K562 (cell line): ENCODE data around the gene MYCL. TPM values are rescaled to one million over a fixed set of nuclear protein-coding genes. Genes with fewer than 3 reads are reported as not detected.
A peak's percentile ranks its signal among the peaks of the same experiment; 100 is the strongest.

Experiments
- ATAC-seq: fragments of 200-7000 bp; cut with Tn5 transposase; 3 replicates; pipeline ENCODE4 v1.9.1; 2020; ENCODE audit warnings: moderate library complexity
- BruUV-seq: library from RNA; stranded (reverse); fragments of 400-500 nt; replicated peaks from 2 replicates; lab custom pipeline; 2021; lab: Mats Ljungman, UMichigan
- CTCF ChIA-PET: fragments of 300-600 bp; formaldehyde crosslinking; extraction: SDS; loops from one replicate; lab custom pipeline; 2021; ENCODE audit warnings: low intra/inter-chr PET ratio; lab: Yijun Ruan, JAX
- POLR2A ChIA-PET: fragments of 300-600, 350-650 bp; sonication (Branson Sonifier 250); formaldehyde crosslinking; extraction: SDS; loops from one replicate; lab custom pipeline; 2021; ENCODE audit warnings: antibody characterized with exemption, inconsistent platforms; lab: Yijun Ruan, JAX
- DNase-seq, 4 experiments: peaks; one replicate each; pipeline versions ENCODE4 v3.0.0 to v3.0.0-alpha.2; 2011 to 2018; ENCODE audit warnings: low spot score in 3 of 4, mixed read lengths in 3 of 4; ENCODE audit errors: extremely low read depth in 1 of 4
- FAIRE-seq: peaks from 2 replicates; lab custom pipeline; 2011; peaks lifted over from hg19 to GRCh38; lab: Jason Lieb, UNC
- H2AFZ ChIP-seq: 2 replicates; pipeline ENCODE4 v1.6.0; 2011; ENCODE audit warnings: low read depth, low read length, control low read depth, inconsistent platforms
- H3K27ac ChIP-seq: fragments of 200-600 bp; 3 replicates; pipeline ENCODE4 v1.8.0; 2011; ENCODE audit warnings: low read depth, mild to moderate bottlenecking, control low read depth, inconsistent platforms, low read length, moderate library complexity, mixed read lengths; ENCODE audit errors: extremely low read depth
- H3K27me3 ChIP-seq, 2 experiments: fragments of 300-600 bp in 1 of 2; 2 replicates in 1 of 2; 3 replicates in 1 of 2; pipeline versions ENCODE4 v1.6.0 to v1.8.0; 2011; ENCODE audit warnings: inconsistent platforms in 2 of 2, low read length in 2 of 2, mild to moderate bottlenecking in 1 of 2, mixed read lengths in 1 of 2, moderate library complexity in 1 of 2; ENCODE audit not compliant: control insufficient read depth in 2 of 2, insufficient read depth in 2 of 2
- H3K36me3 ChIP-seq: fragments of 300-600 bp; 3 replicates; pipeline ENCODE4 v1.8.0; 2011; ENCODE audit warnings: mild to moderate bottlenecking, low read length, inconsistent platforms; ENCODE audit not compliant: control insufficient read depth, insufficient read depth
- H3K4me1 ChIP-seq, 2 experiments: fragments of 200-600 bp in 1 of 2; replicated peaks in 1 of 2; 2 replicates in 1 of 2; 3 replicates in 1 of 2; pipeline versions ENCODE4 v1.5.1 to v1.8.0; 2011; ENCODE audit warnings: inconsistent platforms in 2 of 2, low read length in 2 of 2, mild to moderate bottlenecking in 1 of 2, mixed read lengths in 1 of 2, moderate library complexity in 1 of 2; ENCODE audit not compliant: control insufficient read depth in 2 of 2, insufficient read depth in 2 of 2
- H3K4me2 ChIP-seq: 2 replicates; pipeline ENCODE4 v1.6.1; 2011; ENCODE audit warnings: low read length, control low read depth, inconsistent platforms, mixed read lengths; ENCODE audit not compliant: insufficient read depth
- H3K4me3 ChIP-seq: fragments of 200-600 bp; sonication (generic), shearing (Covaris generic); 2 replicates; pipeline ENCODE4 v1.5.1; 2016; ENCODE audit warnings: control low read depth, inconsistent platforms
- H3K79me2 ChIP-seq: fragments of 200-600 bp; 3 replicates; pipeline ENCODE4 v1.8.0; 2011; ENCODE audit warnings: low read length, inconsistent platforms; ENCODE audit not compliant: control insufficient read depth, insufficient read depth
- H3K9ac ChIP-seq, 2 experiments: 2 replicates each; pipeline versions ENCODE4 v1.6.0 to v1.6.1; 2011; ENCODE audit warnings: low read depth in 2 of 2, low read length in 2 of 2, control low read depth in 1 of 2, inconsistent platforms in 1 of 2, mild to moderate bottlenecking in 1 of 2, mixed read lengths in 1 of 2; ENCODE audit not compliant: insufficient read depth in 1 of 2
- H3K9me1 ChIP-seq: one replicate; pipeline ENCODE4 v1.6.0; 2011; ENCODE audit warnings: inconsistent platforms, mild to moderate bottlenecking, low read length, moderate library complexity; ENCODE audit not compliant: control insufficient read depth, insufficient read depth
- H3K9me3 ChIP-seq: replicated peaks from 2 replicates; pipeline ENCODE4 v1.5.1; 2011; ENCODE audit warnings: low read depth, low read length, inconsistent platforms; ENCODE audit not compliant: control insufficient read depth, insufficient read depth
- H4K20me1 ChIP-seq: replicated peaks from 2 replicates; pipeline ENCODE4 v1.6.1; 2011; ENCODE audit warnings: low read length, inconsistent platforms, mixed read lengths; ENCODE audit not compliant: control insufficient read depth, insufficient read depth
- FOXP1 ChIP-seq: sonication (generic); formaldehyde crosslinking; IDR thresholded peaks from 2 replicates; pipeline ENCODE4 v1.8.0; 2022; ENCODE audit warnings: mild to moderate bottlenecking, missing genetic modification reagents
- HMG20A ChIP-seq: fragments of 450-650 bp; formaldehyde crosslinking; conservative IDR thresholded peaks from 2 replicates; pipeline ENCODE4 v1.4.0; 2020; ENCODE audit warnings: mild to moderate bottlenecking, mixed read lengths
- HMG20B ChIP-seq: fragments of 250-450 bp; sonication (Bioruptor Pico); IDR thresholded peaks from 2 replicates; pipeline ENCODE4 v1.5.0; 2021; ENCODE audit warnings: mild to moderate bottlenecking
- KHSRP ChIP-seq: fragments of 450-650 bp; IDR thresholded peaks from 2 replicates; pipeline ENCODE4 v1.6.1; 2017
- MEF2D ChIP-seq: conservative IDR thresholded peaks from 2 replicates; pipeline ENCODE4 v1.6.1; 2016; ENCODE audit warnings: low read depth, missing genetic modification characterization, missing compliant biosample characterization
- PKNOX1 ChIP-seq: fragments of 450-650 bp; IDR thresholded peaks from 2 replicates; pipeline ENCODE4 v1.6.1; 2016
- RB1 ChIP-seq: fragments of 450-650 bp; IDR thresholded peaks from 2 replicates; pipeline ENCODE4 v1.6.1; 2017; ENCODE audit warnings: low read depth, mild to moderate bottlenecking
- SMAD4 ChIP-seq: fragments of 250-450 bp; sonication (Bioruptor Pico); conservative IDR thresholded peaks from 2 replicates; pipeline ENCODE4 v1.8.0; 2021; ENCODE audit warnings: inconsistent platforms, mild to moderate bottlenecking, moderate library complexity
- SPI1 ChIP-seq: IDR thresholded peaks from 2 replicates; pipeline ENCODE4 v1.6.1; 2011; ENCODE audit warnings: low read depth, low read length, control low read depth, borderline replicate concordance
- TEAD2 ChIP-seq: fragments of 450-650 bp; IDR thresholded peaks from 2 replicates; pipeline ENCODE4 v1.6.1; 2016; ENCODE audit warnings: missing genetic modification characterization, control low read depth, missing compliant biosample characterization
- THRAP3 ChIP-seq: fragments of 450-650 bp; IDR thresholded peaks from 2 replicates; pipeline ENCODE4 v1.6.1; 2016; ENCODE audit warnings: mild to moderate bottlenecking, inconsistent platforms, borderline replicate concordance
- ZNF174 ChIP-seq: fragments of 250-450 bp; sonication (Bioruptor Pico); IDR thresholded peaks from 2 replicates; pipeline ENCODE4 v1.4.0; 2020; ENCODE audit warnings: mild to moderate bottlenecking
- ZNF311 ChIP-seq: fragments of 250-450 bp; sonication (Bioruptor Pico); IDR thresholded peaks from 2 replicates; pipeline ENCODE4 v1.4.0; 2020; ENCODE audit warnings: mild to moderate bottlenecking, moderate library complexity
- ZNF57 ChIP-seq: fragments of 450-650 bp; formaldehyde crosslinking; IDR thresholded peaks from 2 replicates; pipeline ENCODE4 v1.4.0; 2020; ENCODE audit warnings: mild to moderate bottlenecking, moderate library complexity
- WGBS: fragments of 100-300 bp; shearing (Covaris generic); methylation state at CpG from one replicate; pipeline ENCODE4 v1.1.6; 2016; ENCODE audit warnings: low coverage, mixed read lengths; ENCODE audit not compliant: insufficient coverage; ENCODE audit errors: missing lambda C conversion rate; 5-methylcytosine and 5-hydroxymethylcytosine counted together
- in situ Hi-C: fragments of 300-500 bp; cut with MboI; formaldehyde crosslinking; loops from 4 replicates; pipeline ENCODE4 v1.15.0; 2018; ENCODE audit warnings: inconsistent platforms, mixed read lengths
- intact Hi-C: fragments of 100-400 bp; cut with micrococcal nuclease; formaldehyde crosslinking; loops from 2 replicates; pipeline ENCODE4 v1.14.2; 2022
- polyA plus RNA-seq, 8 experiments: library from polyadenylated mRNA; depleted of rRNA in 4 of 8; stranded (reverse) in 5 of 8; unstranded in 3 of 8; fragments of >200 nt; fragmentation: Nextera tagmentation in 2 of 8; fragmentation: Illumina TruSeq in 1 of 8; extraction: Ambion mirVana in 2 of 8; extraction: Trizol in 1 of 8; gene quantifications; 2 replicates each; pipeline versions ENCODE4 v1.2.1 to v1.2.3, GENCODE V29; 2011 to 2014; ENCODE audit warnings: inconsistent platforms in 1 of 8, missing spikeins in 1 of 8
- total RNA-seq, 7 experiments: library from RNA; depleted of rRNA in 6 of 7; stranded (reverse); fragments of >200 nt in 6 of 7; fragmentation: Illumina TruSeq in 2 of 7; extraction: Trizol in 2 of 7; gene quantifications; 2 replicates each; pipeline versions ENCODE4 v1.2.1 to v1.2.3, GENCODE V29; 2011 to 2021; ENCODE audit warnings: low replicate concordance in 1 of 7

MYCL gene
- total and polyA plus RNA-seq, 9 of the 15 experiments (the other 6 are each of a cell fraction or from before 2014, with no cell fraction given): 3.5 to 22.0 (median 12.8) TPM

DNA sequence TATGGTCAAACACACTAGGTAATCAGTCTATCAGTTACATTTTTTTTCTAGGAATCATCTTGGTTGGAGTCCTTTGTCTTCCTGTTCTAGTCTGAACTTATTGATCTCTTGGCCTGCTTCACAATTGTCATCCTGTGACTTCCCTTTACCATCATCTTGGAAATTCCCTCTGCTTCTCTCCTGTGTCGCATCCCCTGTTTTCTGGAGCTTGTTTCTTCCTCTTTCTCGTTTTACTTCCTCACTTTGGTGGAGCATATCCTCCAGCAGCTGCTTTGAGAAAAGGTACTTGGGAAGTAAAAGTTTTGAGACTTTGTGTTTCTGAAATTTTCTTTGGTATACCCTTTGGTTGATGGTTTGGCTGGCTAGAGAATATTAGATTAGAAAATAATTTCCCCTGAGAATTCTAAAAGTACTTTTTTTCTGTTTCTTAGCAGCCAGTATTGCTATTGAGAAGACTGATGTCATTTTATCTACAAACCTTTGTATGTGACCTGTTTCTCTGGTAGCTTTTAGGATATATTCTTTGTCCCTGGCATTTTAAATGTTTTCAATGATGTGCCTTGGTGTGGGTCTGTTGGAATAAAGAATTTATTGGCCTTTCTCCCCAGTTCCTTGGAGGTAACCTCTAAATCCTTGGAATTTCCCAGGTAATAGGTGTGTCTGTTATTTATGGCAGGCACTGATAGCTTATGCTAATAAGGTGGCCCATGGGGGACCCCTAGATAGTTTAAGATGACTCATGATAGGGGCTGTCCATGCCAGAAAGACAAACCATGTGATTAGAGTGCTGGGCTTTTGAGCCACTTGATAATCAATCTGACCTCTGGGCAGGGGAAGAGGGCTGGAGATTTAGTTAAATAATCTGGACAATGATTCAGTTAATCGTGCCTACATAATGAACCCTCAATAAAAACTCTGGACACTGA is 6.1 kb upstream of the MYCL start:
- no peak for FAIRE-seq
- intact Hi-C loops: no loop called here

GRCh38 chr1:39905172-39905571 is 3.5 kb upstream of the MYCL start:
- H3K9me3 ChIP-seq: 0 out of 2 replicates have a peak, but pooled peaks cover 2% of the 10 kb centered on the region
- H3K4me3 ChIP-seq: no peak overlapping the region
- no peak for DNase-seq
- 8% methylated on average over 4 of the region's 4 CpGs for WGBS
- no peaks in the 10 kb centered on the region for H3K36me3 ChIP-seq
- no peak overlapping the region for H3K9ac ChIP-seq
- no TSS peak for BruUV-seq
- no peak overlapping the region for H2AFZ ChIP-seq
- intact Hi-C loops: no loop called here
- no peaks in the 10 kb centered on the region for H4K20me1 ChIP-seq
- FAIRE-seq: no peak
- peaks cover 6 to 23% of the 10 kb centered on the region in 2 experiments; a peak in 4 of 5 replicates for H3K4me1 ChIP-seq
- H3K9me1 ChIP-seq: no peaks in the 10 kb centered on the region
- no peak for ATAC-seq
- in situ Hi-C loops: loop anchor here (5.0 kb wide), 1 partner anchor 83 kb away; no protein-coding TSS in a partner anchor
- ChIA-PET CTCF (no interaction called here), POLR2A (interaction anchor here (1.1 kb wide), 1 partner anchor 11 kb away, joined by 4 read pairs; no protein-coding TSS in a partner anchor)
- no peak overlapping the region for H3K4me2 ChIP-seq
- H3K27me3 ChIP-seq: peaks cover 4 to 14% of the 10 kb centered on the region in 2 experiments
- H3K27ac ChIP-seq: no peak overlapping the region
- peaks cover 13% of the 10 kb centered on the region for H3K79me2 ChIP-seq
- TF ChIP-seq MEF2D (tag) (no peak), HMG20B (CRISPR knock-in tag) (no peak), TEAD2 (tag) (no peak), RB1 (no peak), ZNF57 (CRISPR knock-in tag) (no peak), KHSRP (no peak), FOXP1 (CRISPR knock-in tag) (no peak), THRAP3 (no peak), HMG20A (CRISPR knock-in tag) (no peak), ZNF174 (CRISPR knock-in tag) (no peak), PKNOX1 (no peak), ZNF311 (CRISPR knock-in tag) (no peak), SMAD4 (no peak)

More for the DNA sequence above, 6.1 kb upstream of the MYCL start:
- Histone ChIP-seq H3K9me1 (no peaks in the 10 kb centered on the region), H3K4me3 (no peak overlapping the region), H3K79me2 (no peaks in the 10 kb centered on the region), H3K9me3 (0 out of 2 replicates have a peak, but pooled peaks cover 2% of the 10 kb centered on the region), H3K36me3 (no peaks in the 10 kb centered on the region), H3K27ac (no peak overlapping the region), H3K4me1 (no peaks in the 10 kb centered on the region), H3K9ac (no peak overlapping the region), H3K27me3 (peaks cover 4 to 8% of the 10 kb centered on the region in 2 experiments), H3K4me2 (no peak overlapping the region), H2AFZ (no peak overlapping the region), H4K20me1 (no peaks in the 10 kb centered on the region)
- in situ Hi-C loops: loop anchor here (5.0 kb wide), 1 partner anchor 85 kb away; no protein-coding TSS in a partner anchor
- no peak for TF ChIP-seq SMAD4
- peak; percentile 39; the same call in 1 of the 2 replicates for TF ChIP-seq SPI1
- POLR2A ChIA-PET: interaction anchor here (0.6 to 2.3 kb wide), 5 partner anchors 10 to 169 kb away, joined by 3 to 16 read pairs (median 4); no protein-coding TSS in a partner anchor
- no TSS peak for BruUV-seq
- CTCF ChIA-PET: no interaction called here
- 0% methylated on average over 3 of the region's 3 CpGs for WGBS
- DNase-seq: no peak
- ATAC-seq: no peak
